Stimulated activated CD4-positive, alpha-beta T cell treated with anti-CD3 and anti-CD28 coated beads, Interleukin-1b, Interleukin-23, amount 100 ng/mL, for 4 hours (primary cell): ENCODE results near the gene ZNF594.
"Not testable (repeated sequence)": the region's sequence is repeated elsewhere in the genome, so short reads cannot be mapped to it uniquely, and the experiment has no call there.

Source experiments
- DNase-seq, 2 donors: peaks; one replicate each; pipeline ENCODE4 v3.0.0-alpha.2; 2020; ENCODE audit warnings: low read depth in 2 of 2

The ZNF594 gene

GRCh38 chr17:5191541-5192417 lies at the start of gene ZNF594:
Gene ZNF594, minus strand, starts transcription at chr17:5191868. Its CDS starts 7,612 bp downstream, at chr17:5184256.
- DNase-seq = peak; percentile 94 to 96

- DNase-seq = not testable (repeated sequence)
These were observed 48.1 kb upstream of the ZNF594 start for GRCh38 chr17:5239769-5240168.

GRCh38 chr17:5238333-5238732 lies 46.7 kb upstream of the ZNF594 start:
- no peak for DNase-seq

GRCh38 chr17:5237541-5238016 lies 45.9 kb upstream of the ZNF594 start:
- no peak for DNase-seq

- no peak for DNase-seq
These were observed 45.4 kb upstream of the ZNF594 start for GRCh38 chr17:5236938-5237540.

- no peak for DNase-seq
These were observed 43.2 kb upstream of the ZNF594 start, which contains the start of gene SCIMP for GRCh38 chr17:5234645-5235576. Gene SCIMP, minus strand, starts transcription at chr17:5234860. Its CDS starts 105 bp downstream, at chr17:5234755.

GRCh38 chr17:5233492-5233891 lies 41.8 kb upstream of the ZNF594 start:
- DNase-seq = not testable (repeated sequence)

- no peak for DNase-seq
These were observed 35.5 kb upstream of the ZNF594 start for GRCh38 chr17:5226940-5227878.

- no peak for DNase-seq
These were observed 34.2 kb upstream of the ZNF594 start for GRCh38 chr17:5225668-5226457.

- not testable (repeated sequence) for DNase-seq
These were observed 30.2 kb upstream of the ZNF594 start for GRCh38 chr17:5221912-5222311.

GRCh38 chr17:5220074-5220473 lies 28.4 kb upstream of the ZNF594 start:
- no peak for DNase-seq

- DNase-seq = no peak
These were observed 27.9 kb upstream of the ZNF594 start for GRCh38 chr17:5219536-5219935.

- DNase-seq = not testable (repeated sequence)
These were observed 25.9 kb upstream of the ZNF594 start for GRCh38 chr17:5217562-5217961.

- no peak for DNase-seq
These were observed 19.8 kb upstream of the ZNF594 start for GRCh38 chr17:5211458-5211857.

GRCh38 chr17:5210614-5211252 lies 19.1 kb upstream of the ZNF594 start:
- DNase-seq = no peak

GRCh38 chr17:5210091-5210490 lies 18.4 kb upstream of the ZNF594 start:
- no peak for DNase-seq

GRCh38 chr17:5209396-5209795 lies 17.7 kb upstream of the ZNF594 start:
- no peak for DNase-seq

- DNase-seq = no peak
These were observed 12.2 kb upstream of the ZNF594 start for GRCh38 chr17:5203908-5204294.

- no peak for DNase-seq
These were observed 11.7 kb upstream of the ZNF594 start for GRCh38 chr17:5203178-5203907.
